KMS-11 (cell line): ENCODE measurements around the gene NT5M.

ENCODE experiments used
- H2AFZ ChIP-seq: fragments of 200-600 bp; sonication (generic); 2 replicates; pipeline ENCODE4 v1.6.1; 2016; ENCODE audit warnings: antibody characterized with exemption, mixed run types, low read depth
- H3K27ac ChIP-seq: fragments of 200-600 bp; sonication (generic); 2 replicates; pipeline ENCODE4 v1.6.1; 2016; ENCODE audit warnings: mild to moderate bottlenecking, mixed run types
- H3K27me3 ChIP-seq: fragments of 200-600 bp; sonication (generic); 2 replicates; pipeline ENCODE4 v1.6.1; 2017; ENCODE audit warnings: mild to moderate bottlenecking, low read depth, mixed run types, moderate library complexity; ENCODE audit not compliant: insufficient read depth
- H3K36me3 ChIP-seq: fragments of 200-600 bp; sonication (generic); 2 replicates; pipeline ENCODE4 v1.6.1; 2017; ENCODE audit warnings: mild to moderate bottlenecking, mixed run types; ENCODE audit not compliant: insufficient read depth
- H3K4me1 ChIP-seq: fragments of 200-600 bp; sonication (generic); 2 replicates; pipeline ENCODE4 v1.6.1; 2016; ENCODE audit warnings: mild to moderate bottlenecking, low read depth, mixed run types; ENCODE audit not compliant: poor library complexity, severe bottlenecking
- H3K4me2 ChIP-seq: fragments of 200-600 bp; sonication (generic); 2 replicates; pipeline ENCODE4 v1.7.0; 2016; ENCODE audit warnings: mild to moderate bottlenecking, mixed run types
- H3K4me3 ChIP-seq: fragments of 200-600 bp; sonication (generic); IDR thresholded peaks from 2 replicates; pipeline ENCODE4 v1.6.1; 2017; ENCODE audit warnings: low read depth, low read length, mixed read lengths; ENCODE audit not compliant: insufficient read depth
- H3K79me2 ChIP-seq: fragments of 200-600 bp; sonication (generic); 2 replicates; pipeline ENCODE4 v1.6.1; 2016; ENCODE audit warnings: low read depth, mixed run types; ENCODE audit not compliant: insufficient read depth
- H3K9ac ChIP-seq: fragments of 200-600 bp; sonication (generic); 2 replicates; pipeline ENCODE4 v1.6.1; 2016; ENCODE audit warnings: mild to moderate bottlenecking, mixed run types
- H4K20me1 ChIP-seq: fragments of 200-600 bp; sonication (generic); 2 replicates; pipeline ENCODE4 v1.6.1; 2016; ENCODE audit warnings: mild to moderate bottlenecking, mixed run types; ENCODE audit not compliant: insufficient read depth
- TF ChIP-seq, protein P1 (sequence below): fragments of 200-600 bp; sonication (generic); conservative IDR thresholded peaks from 2 replicates; pipeline ENCODE4 v1.6.1; 2017; ENCODE audit warnings: low read depth, mild to moderate bottlenecking, antibody characterized with exemption, low read length, moderate library complexity, mixed read lengths

NT5M gene

GRCh38 chr17:17342242-17342945 lies 39.2 kb downstream of the NT5M start:
- no peaks in the 10 kb centered on the region for H3K79me2 ChIP-seq
- TF ChIP-seq, protein P1, sequence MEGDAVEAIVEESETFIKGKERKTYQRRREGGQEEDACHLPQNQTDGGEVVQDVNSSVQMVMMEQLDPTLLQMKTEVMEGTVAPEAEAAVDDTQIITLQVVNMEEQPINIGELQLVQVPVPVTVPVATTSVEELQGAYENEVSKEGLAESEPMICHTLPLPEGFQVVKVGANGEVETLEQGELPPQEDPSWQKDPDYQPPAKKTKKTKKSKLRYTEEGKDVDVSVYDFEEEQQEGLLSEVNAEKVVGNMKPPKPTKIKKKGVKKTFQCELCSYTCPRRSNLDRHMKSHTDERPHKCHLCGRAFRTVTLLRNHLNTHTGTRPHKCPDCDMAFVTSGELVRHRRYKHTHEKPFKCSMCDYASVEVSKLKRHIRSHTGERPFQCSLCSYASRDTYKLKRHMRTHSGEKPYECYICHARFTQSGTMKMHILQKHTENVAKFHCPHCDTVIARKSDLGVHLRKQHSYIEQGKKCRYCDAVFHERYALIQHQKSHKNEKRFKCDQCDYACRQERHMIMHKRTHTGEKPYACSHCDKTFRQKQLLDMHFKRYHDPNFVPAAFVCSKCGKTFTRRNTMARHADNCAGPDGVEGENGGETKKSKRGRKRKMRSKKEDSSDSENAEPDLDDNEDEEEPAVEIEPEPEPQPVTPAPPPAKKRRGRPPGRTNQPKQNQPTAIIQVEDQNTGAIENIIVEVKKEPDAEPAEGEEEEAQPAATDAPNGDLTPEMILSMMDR = no peak
- no peak overlapping the region for H2AFZ ChIP-seq
- no peaks in the 10 kb centered on the region for H4K20me1 ChIP-seq
- H3K9ac ChIP-seq = no peak overlapping the region
- H3K27ac ChIP-seq = no peak overlapping the region
- no peaks in the 10 kb centered on the region for H3K4me1 ChIP-seq
- H3K36me3 ChIP-seq = no peaks in the 10 kb centered on the region
- no peak overlapping the region for H3K4me3 ChIP-seq
- H3K27me3 ChIP-seq = no peaks in the 10 kb centered on the region
- no peak overlapping the region for H3K4me2 ChIP-seq

- H3K4me3 ChIP-seq = no peak overlapping the region
- no peaks in the 10 kb centered on the region for H3K36me3 ChIP-seq
- H4K20me1 ChIP-seq = no peaks in the 10 kb centered on the region
- no peak overlapping the region for H3K27ac ChIP-seq
- H3K9ac ChIP-seq = no peak overlapping the region
- no peaks in the 10 kb centered on the region for H3K27me3 ChIP-seq
- H3K4me1 ChIP-seq = no peaks in the 10 kb centered on the region
- no peak overlapping the region for H3K4me2 ChIP-seq
- TF ChIP-seq, protein P1 = no peak
- H2AFZ ChIP-seq = no peak overlapping the region
- no peaks in the 10 kb centered on the region for H3K79me2 ChIP-seq
Measured at GRCh38 chr17:17343160-17343735, 40.1 kb downstream of the NT5M start.

DNA sequence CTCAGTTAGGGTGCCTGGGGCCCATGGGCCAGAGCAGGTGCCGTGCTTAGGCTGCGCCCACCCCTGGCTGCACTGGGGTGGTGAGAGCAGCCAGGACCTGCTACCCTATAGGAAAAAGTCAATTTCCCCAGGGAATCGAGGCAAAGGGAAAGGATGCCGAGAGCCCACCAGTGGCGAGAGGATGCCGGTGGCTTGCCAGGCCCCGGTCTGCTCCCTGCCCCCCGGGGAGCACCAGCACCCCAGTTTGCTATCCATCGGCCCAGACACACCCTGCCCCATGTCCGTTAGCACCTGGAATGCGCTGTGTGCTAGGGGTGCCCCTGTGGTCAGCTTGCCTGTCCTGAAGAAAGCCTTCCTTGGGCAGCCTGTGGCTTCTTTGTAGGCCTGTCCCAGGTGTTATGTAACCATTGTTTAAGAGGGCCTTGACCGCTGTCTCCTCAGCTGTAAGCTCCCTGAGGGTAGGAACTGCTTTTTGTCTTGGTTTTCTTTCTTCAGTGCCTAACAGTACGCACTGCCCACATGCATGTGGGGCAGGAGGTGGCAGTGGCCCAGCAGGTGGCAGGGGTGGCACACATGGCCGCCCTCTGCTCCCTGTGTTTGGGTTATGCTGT lies 40.8 kb downstream of the NT5M start:
- TF ChIP-seq, protein P1 = no peak
- Histone ChIP-seq H3K27me3 (no peaks in the 10 kb centered on the region), H3K79me2 (no peaks in the 10 kb centered on the region), H3K4me3 (no peak overlapping the region), H3K27ac (no peak overlapping the region), H2AFZ (no peak overlapping the region), H4K20me1 (no peaks in the 10 kb centered on the region), H3K36me3 (no peaks in the 10 kb centered on the region), H3K9ac (no peak overlapping the region), H3K4me1 (no peaks in the 10 kb centered on the region), H3K4me2 (no peak overlapping the region)

GRCh38 chr17:17344507-17345293 lies 41.5 kb downstream of the NT5M start:
- Histone ChIP-seq H3K4me2 (no peak overlapping the region), H3K27me3 (no peaks in the 10 kb centered on the region), H3K4me3 (no peak overlapping the region), H2AFZ (no peak overlapping the region), H3K79me2 (no peaks in the 10 kb centered on the region), H4K20me1 (no peaks in the 10 kb centered on the region), H3K36me3 (no peaks in the 10 kb centered on the region), H3K4me1 (no peaks in the 10 kb centered on the region), H3K9ac (no peak overlapping the region), H3K27ac (no peak overlapping the region)
- TF ChIP-seq, protein P1 = no peak
